BJ (cell line): ENCODE measurements around the gene PDP2. TPM values are rescaled to one million over a fixed set of nuclear protein-coding genes. Genes with fewer than 3 reads are reported as not detected.

Source experiments
- CTCF ChIA-PET: fragments of 350-600 bp; formaldehyde crosslinking; extraction: SDS; loops from one replicate; lab custom pipeline; 2021; ENCODE audit warnings: antibody characterized with exemption, inconsistent platforms; lab: Yijun Ruan, JAX
- POLR2A ChIA-PET: fragments of 300-600 bp; sonication (Branson Sonifier 250); formaldehyde crosslinking; extraction: SDS; loops from one replicate; lab custom pipeline; 2021; ENCODE audit warnings: antibody characterized with exemption; lab: Charles Lee
- DNase-seq: peaks from one replicate; pipeline ENCODE4 v3.0.0-alpha.2; 2011; ENCODE audit warnings: low read depth
- H3K27me3 ChIP-seq: 2 replicates; pipeline ENCODE4 v1.6.0; 2011; ENCODE audit warnings: low read length; ENCODE audit not compliant: control insufficient read depth, insufficient read depth
- H3K36me3 ChIP-seq: 2 replicates; pipeline ENCODE4 v1.5.1; 2011; ENCODE audit warnings: low read length; ENCODE audit not compliant: control insufficient read depth, insufficient read depth
- H3K4me3 ChIP-seq: 2 replicates; pipeline ENCODE4 v1.5.1; 2011; ENCODE audit warnings: low read depth, mild to moderate bottlenecking, control low read depth, low read length
- polyA plus RNA-seq: library from polyadenylated mRNA; depleted of rRNA; stranded (reverse); fragments of >200 nt; gene quantifications from 2 replicates; pipeline ENCODE4 v1.2.3, GENCODE V29; 2011
- TF ChIP-seq, protein P1 (sequence below): IDR thresholded peaks from 2 replicates; pipeline ENCODE4 v1.5.1; 2011; ENCODE audit warnings: low read depth, mild to moderate bottlenecking, control low read depth, inconsistent platforms, low read length, moderate library complexity; ENCODE audit not compliant: insufficient read depth

Gene PDP2
- polyA plus RNA-seq, 1 experiment: 10.3 TPM

DNA sequence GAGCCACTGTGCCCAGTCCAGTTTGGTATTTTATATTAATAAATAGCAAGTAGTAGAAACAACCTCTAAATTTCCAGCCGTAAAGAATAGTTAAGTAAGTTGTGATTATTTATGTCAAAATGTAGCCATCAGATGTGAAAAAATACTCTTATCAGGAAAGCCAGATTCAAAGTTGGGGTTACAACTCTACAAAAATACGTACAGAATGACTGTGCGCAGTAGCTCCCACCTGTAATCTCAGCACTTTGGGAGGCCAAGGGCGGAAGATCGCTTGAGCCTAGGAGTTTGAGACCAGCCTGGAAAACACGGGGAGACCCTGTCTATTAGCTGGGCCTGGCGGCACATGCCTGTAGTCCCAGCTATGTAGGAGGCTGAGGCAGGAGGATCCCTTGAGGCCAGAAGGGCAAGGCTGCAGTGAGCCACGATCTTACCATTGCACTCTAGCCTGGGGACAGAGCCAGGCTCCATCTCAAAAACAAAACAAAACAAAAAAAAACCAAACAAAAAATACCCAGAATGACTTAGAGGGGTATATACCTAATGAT is 1.7 kb downstream of the PDP2 start:
- TF ChIP-seq, protein P1, sequence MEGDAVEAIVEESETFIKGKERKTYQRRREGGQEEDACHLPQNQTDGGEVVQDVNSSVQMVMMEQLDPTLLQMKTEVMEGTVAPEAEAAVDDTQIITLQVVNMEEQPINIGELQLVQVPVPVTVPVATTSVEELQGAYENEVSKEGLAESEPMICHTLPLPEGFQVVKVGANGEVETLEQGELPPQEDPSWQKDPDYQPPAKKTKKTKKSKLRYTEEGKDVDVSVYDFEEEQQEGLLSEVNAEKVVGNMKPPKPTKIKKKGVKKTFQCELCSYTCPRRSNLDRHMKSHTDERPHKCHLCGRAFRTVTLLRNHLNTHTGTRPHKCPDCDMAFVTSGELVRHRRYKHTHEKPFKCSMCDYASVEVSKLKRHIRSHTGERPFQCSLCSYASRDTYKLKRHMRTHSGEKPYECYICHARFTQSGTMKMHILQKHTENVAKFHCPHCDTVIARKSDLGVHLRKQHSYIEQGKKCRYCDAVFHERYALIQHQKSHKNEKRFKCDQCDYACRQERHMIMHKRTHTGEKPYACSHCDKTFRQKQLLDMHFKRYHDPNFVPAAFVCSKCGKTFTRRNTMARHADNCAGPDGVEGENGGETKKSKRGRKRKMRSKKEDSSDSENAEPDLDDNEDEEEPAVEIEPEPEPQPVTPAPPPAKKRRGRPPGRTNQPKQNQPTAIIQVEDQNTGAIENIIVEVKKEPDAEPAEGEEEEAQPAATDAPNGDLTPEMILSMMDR: no peak
- ChIA-PET CTCF (interaction anchor here (0.7 to 2.3 kb wide), 6 partner anchors 9 to 166 kb away, joined by 3 to 11 read pairs (median 5); partner anchors contain the start of gene NAE1), POLR2A (interaction anchor here (0.6 kb wide), 1 partner anchor 263 kb away, joined by 4 read pairs; no protein-coding TSS in a partner anchor)

GRCh38 chr16:66882702-66883101 is 2.4 kb downstream of the PDP2 start:
- H3K36me3 ChIP-seq: peaks cover 9% of the 10 kb centered on the region
- no peak overlapping the region for H3K4me3 ChIP-seq
- H3K27me3 ChIP-seq: no peaks in the 10 kb centered on the region
- TF ChIP-seq, protein P1: no peak
- ChIA-PET POLR2A (no interaction called here), CTCF (interaction anchor here (1.2 to 2.2 kb wide), 2 partner anchors 10 to 12 kb away, joined by 3 to 11 read pairs; no protein-coding TSS in a partner anchor)
- no peak for DNase-seq

More for the DNA sequence above, 1.7 kb downstream of the PDP2 start:
- H3K27me3 ChIP-seq: no peaks in the 10 kb centered on the region
- H3K4me3 ChIP-seq: no peak overlapping the region
- H3K36me3 ChIP-seq: peaks cover 9% of the 10 kb centered on the region
- DNase-seq: no peak

- Histone ChIP-seq H3K4me3 (no peak overlapping the region), H3K36me3 (peaks cover 9% of the 10 kb centered on the region), H3K27me3 (no peaks in the 10 kb centered on the region)
- CTCF ChIA-PET: interaction anchor here (0.7 to 2.6 kb wide), 6 partner anchors 9 to 453 kb away, joined by 3 to 11 read pairs (median 3); no protein-coding TSS in a partner anchor
- POLR2A ChIA-PET: no interaction called here
- TF ChIP-seq, protein P1: no peak
- DNase-seq: no peak
Measured at GRCh38 chr16:66885491-66885890, 5.2 kb downstream of the PDP2 start.

DNA sequence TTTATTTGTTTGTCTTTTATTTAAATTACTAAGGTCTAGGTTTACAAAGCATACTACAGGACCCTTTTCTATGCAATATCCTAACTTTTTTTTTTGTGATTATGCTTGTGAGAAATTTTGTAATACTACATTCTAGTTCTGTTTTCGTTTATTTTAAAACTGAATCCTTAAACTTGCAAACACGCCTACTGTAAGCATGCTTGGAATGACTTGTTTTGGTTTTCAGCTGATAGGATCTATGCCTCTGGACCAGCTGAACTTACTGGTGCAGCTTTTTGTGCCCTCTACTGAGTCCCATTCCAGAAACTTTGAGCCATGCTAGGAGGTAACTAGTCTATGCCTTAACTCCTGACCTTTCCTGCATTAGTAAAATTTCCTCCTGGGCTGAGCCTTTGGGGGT is 6.0 kb downstream of the PDP2 start:
- ChIA-PET POLR2A (no interaction called here), CTCF (interaction anchor here (0.6 to 2.6 kb wide), 7 partner anchors 9 to 453 kb away, joined by 3 to 11 read pairs (median 3); partner anchors contain the start of gene CDH16)
- H3K36me3 ChIP-seq: peaks cover 9% of the 10 kb centered on the region
- TF ChIP-seq, protein P1: no peak
- H3K4me3 ChIP-seq: no peak overlapping the region
- no peak for DNase-seq
- H3K27me3 ChIP-seq: no peaks in the 10 kb centered on the region

DNA sequence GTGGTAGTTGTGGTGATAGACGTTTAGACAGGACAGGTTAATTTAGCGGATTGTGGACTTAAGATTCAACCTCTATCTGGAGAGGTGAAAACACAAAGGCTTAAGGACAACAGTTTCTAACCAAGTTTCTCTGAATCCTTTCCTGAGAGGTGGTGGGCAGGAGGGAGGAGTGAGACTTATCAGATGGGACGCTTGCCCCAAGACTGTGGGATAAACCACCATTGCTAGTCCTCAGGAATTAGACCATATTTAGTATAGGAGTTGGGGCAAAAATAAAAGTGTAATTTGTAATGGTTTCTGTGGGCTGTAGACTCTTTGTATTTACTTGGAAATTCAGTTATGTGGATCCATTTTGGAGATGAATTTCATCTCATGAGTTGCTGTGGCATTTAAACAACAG is 6.6 kb downstream of the PDP2 start:
- Histone ChIP-seq H3K4me3 (no peak overlapping the region), H3K36me3 (peaks cover 9% of the 10 kb centered on the region), H3K27me3 (no peaks in the 10 kb centered on the region)
- DNase-seq: no peak
- CTCF ChIA-PET: interaction anchor here (0.6 to 2.6 kb wide), 4 partner anchors 8 to 40 kb away, joined by 3 to 11 read pairs (median 4); partner anchors contain the start of gene CDH16
- POLR2A ChIA-PET: no interaction called here
- TF ChIP-seq, protein P1: no peak
